Astrocyte (in vitro differentiated cells and primary cell): ENCODE data around the gene VEPH1.

ENCODE experiments used
- EZH2 ChIP-seq: IDR thresholded peaks from 2 replicates; pipeline ENCODE4 v1.6.1; 2012; ENCODE audit warnings: mild to moderate bottlenecking, low read length, inconsistent platforms; ENCODE audit not compliant: insufficient read depth
- TF ChIP-seq, protein P1 (sequence below): IDR thresholded peaks from 2 replicates; pipeline ENCODE4 v1.5.1; 2011; ENCODE audit warnings: low read depth, mild to moderate bottlenecking, inconsistent platforms, low read length, moderate library complexity; ENCODE audit not compliant: insufficient read depth

GRCh38 chr3:157408499-157409149 is 94.6 kb downstream of the VEPH1 start:
- TF ChIP-seq, protein P1, sequence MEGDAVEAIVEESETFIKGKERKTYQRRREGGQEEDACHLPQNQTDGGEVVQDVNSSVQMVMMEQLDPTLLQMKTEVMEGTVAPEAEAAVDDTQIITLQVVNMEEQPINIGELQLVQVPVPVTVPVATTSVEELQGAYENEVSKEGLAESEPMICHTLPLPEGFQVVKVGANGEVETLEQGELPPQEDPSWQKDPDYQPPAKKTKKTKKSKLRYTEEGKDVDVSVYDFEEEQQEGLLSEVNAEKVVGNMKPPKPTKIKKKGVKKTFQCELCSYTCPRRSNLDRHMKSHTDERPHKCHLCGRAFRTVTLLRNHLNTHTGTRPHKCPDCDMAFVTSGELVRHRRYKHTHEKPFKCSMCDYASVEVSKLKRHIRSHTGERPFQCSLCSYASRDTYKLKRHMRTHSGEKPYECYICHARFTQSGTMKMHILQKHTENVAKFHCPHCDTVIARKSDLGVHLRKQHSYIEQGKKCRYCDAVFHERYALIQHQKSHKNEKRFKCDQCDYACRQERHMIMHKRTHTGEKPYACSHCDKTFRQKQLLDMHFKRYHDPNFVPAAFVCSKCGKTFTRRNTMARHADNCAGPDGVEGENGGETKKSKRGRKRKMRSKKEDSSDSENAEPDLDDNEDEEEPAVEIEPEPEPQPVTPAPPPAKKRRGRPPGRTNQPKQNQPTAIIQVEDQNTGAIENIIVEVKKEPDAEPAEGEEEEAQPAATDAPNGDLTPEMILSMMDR = no peak
- TF ChIP-seq EZH2 = no peak
